Left hindlimb (tissue), 1 donor: ENCODE measurements around the gene NTPCR.

Experiments
- DNase-seq: peaks from one replicate; pipeline ENCODE4 v3.0.0-alpha.2; 2018

Gene NTPCR

GRCh38 chr1:232965124-232965911 lies 14.9 kb downstream of the NTPCR start:
- DNase-seq = no peak

- DNase-seq = no peak
These were observed 15.5 kb downstream of the NTPCR start for GRCh38 chr1:232965912-232966217.

DNA sequence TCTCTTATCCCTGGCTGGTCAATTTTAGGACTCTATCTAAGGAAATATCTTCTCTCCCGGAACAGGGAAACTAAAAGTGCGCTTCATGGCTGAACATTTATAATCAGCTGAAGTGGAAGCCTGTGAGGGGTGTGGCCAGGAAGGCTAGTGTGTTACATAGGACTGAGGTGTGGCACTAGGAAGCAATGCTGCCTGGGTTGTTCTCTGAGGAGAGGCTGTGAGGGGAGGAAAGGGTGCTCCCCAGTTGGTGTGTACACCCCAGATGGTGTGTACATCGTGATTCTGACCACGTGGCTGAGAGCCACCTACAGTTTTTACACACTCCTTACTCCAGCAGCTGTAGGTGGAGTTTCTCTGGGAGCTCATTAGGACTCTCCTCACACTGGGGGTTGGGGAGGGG lies 16.3 kb downstream of the NTPCR start:
- no peak for DNase-seq

GRCh38 chr1:232968391-232968790 lies 18.0 kb downstream of the NTPCR start:
- no peak for DNase-seq

DNA sequence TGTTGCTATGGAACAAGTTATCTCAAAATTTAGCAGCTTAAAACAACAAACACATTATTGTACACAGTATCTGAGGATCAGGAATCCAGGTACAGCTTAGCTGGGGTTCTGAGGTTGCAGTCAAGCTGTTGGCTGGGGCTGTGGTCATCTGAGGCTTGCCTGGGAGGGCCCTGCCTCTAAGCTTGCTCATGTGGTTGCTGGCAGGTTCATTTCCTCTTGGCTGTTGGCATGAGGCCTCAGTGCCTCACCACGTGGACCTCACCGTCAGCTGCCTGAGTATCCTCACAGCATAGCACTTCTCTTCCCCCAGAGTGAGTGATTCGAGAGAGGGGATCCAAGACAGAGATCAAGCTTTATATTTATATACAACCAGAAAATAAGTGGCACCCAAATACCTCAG lies 18.6 kb downstream of the NTPCR start:
- DNase-seq = no peak

GRCh38 chr1:232969799-232970198 lies 19.4 kb downstream of the NTPCR start:
- DNase-seq = no peak

GRCh38 chr1:232970508-232970907 lies 20.1 kb downstream of the NTPCR start:
- DNase-seq = no peak

GRCh38 chr1:232973652-232974611 lies 23.5 kb downstream of the NTPCR start:
- no peak for DNase-seq

- no peak for DNase-seq
These were observed 24.6 kb downstream of the NTPCR start for GRCh38 chr1:232974971-232975370.

DNA sequence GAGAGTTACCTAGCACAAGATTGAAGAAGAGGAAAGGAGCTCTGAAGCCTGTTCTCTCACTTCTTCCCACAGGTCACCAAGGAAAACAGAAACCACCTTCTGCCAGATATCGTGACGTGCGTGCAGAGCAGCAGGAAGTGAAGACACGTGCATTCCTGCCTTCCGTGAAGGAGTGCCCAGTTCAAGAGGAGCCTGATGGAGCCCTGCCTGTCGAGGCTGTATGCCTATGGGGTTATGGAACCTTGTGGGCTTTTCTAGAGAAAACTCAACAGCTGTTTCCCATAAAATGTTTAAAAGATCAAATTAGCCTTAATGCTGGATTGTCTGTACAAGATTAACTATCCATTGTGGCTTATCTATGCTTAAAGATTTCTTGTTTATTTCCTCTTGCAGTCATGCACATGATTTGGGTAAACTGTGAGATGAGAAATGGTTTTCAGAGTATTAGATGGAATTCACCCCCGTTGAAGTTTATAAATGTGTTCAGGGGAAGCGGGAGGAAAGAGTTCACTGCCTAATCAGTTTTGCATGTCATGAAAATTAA lies 27.8 kb downstream of the NTPCR start:
- DNase-seq = no peak

DNA sequence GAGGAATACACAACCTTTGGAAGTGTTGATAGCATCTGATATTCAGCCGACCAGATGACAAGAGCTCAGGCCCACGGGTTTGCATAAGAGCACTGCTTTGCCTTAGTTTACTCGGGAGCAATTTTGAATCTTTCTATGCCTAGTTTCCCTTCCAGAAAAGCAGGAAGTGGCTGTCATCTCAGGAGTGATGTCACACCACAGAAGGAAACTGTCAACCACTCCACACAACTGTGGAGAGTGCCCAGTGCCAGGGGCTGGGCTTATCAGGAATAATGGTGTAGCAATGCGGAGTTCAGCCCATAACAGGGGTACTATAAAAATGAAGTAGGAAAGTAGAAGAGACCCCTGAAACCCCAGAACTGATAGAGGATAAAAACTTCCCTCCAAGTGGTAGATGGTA lies 28.4 kb downstream of the NTPCR start:
- no peak for DNase-seq

DNA sequence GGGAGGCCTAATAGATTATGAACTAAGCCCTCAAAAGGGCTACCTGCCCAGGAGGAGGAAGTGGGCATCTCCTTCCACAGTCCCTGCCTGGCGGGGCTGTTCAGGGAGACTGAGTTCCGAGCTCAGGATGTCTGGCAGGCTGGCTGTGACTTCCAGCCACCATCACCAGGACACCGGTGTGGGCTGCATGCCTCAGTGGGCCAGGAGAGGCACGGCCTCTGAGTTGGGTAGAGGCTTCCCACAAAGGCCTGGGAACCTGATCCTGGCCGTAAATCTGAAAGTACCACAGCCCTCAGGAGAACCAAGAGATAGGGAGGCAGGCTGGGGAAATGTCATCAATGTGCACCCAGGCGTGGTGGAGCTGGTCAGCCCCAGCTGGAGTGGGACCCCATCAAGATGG lies 29.1 kb downstream of the NTPCR start:
- no peak for DNase-seq

DNA sequence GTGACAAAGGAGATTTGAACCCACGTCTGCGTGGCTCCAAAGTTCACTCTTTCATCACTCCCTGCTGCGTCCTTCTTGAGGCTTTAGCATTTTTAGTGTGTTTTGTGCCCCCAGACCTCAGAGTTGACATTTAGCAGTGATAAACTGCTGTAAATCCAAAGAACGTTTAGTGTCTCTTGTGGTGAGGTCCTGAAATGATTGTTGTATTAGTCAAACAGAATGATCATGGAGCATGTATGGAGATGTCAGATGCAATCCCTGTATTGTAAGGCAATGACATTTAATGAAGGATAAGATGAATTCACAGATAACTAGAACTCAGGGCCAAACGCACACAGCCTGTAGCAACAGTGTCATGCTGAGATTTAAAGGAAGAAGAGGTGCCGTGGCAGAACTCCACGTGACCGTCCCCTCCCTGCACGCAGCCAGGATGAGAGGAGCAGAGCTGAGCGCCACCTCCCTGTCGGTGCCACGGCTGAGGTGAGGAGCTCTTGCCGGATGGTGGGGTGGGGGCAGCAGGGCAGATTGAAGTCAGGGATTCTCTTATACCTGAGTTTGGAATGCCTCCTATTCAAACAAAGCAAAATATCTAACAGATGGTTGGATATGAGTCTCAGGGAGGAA lies 30.1 kb downstream of the NTPCR start:
- DNase-seq = no peak

DNA sequence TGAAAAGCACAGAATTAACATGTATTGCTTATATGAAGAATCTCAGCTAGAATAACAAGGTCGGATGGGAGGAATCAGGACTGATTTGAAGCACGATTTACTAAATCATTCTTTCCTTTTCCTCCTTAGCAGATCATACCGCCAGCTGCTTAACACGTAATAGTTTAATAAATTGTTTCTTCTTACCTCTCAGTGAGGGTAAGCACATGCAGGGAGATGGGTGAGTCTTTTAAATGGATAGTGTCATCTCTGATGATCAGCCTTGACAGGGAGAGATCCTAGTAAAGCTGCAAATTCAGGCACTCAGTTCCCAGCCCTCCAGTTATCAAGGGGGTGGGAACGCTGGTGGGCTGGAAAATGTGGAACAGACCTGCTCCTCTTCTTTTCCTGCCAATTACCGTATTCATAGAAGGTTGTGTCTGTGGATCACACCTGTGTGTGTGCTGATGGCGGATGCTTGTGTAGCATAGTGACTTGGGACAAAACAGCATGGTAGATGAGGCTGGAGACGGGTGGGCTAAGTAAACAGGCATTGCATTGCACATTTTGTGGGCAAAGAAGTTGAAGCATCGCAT lies 30.7 kb downstream of the NTPCR start:
- DNase-seq = no peak

DNA sequence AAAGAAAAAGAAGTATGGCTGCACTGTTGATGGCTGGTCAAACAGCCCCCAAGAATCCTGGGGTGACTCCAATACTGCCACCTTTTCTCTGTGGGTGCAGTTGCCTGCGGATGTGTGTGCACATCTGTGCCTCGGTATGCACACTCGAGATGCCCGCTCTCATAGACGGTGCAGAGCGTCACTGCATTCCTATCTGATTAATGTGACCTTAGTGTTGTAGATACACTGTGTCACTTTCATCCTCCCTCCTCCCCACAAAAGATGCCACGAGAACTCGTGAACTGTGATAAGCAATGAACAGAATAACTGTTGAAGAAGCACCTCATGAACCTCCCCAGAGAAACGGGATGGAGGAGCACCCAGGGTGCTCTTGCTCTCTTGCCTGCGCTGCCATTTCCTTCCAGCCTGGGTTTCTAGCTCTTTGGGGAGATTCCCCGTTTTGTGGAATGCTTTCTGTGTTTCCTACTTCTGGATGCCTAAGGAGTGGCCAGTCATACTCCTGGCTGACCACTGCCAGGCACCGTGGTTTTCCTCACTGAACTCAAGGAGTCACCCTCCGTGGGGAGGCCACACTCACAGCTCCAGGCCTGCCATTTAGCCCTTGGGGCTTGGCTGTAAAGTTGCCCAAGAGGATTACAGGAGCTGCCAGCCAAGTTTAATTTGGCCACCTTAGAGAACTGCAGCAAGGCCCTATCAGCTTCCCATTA lies 32.0 kb downstream of the NTPCR start:
- DNase-seq = no peak

- DNase-seq = no peak
These were observed 33.0 kb downstream of the NTPCR start for GRCh38 chr1:232983375-232983774.

- no peak for DNase-seq
These were observed 33.6 kb downstream of the NTPCR start for GRCh38 chr1:232983817-232984567.

DNA sequence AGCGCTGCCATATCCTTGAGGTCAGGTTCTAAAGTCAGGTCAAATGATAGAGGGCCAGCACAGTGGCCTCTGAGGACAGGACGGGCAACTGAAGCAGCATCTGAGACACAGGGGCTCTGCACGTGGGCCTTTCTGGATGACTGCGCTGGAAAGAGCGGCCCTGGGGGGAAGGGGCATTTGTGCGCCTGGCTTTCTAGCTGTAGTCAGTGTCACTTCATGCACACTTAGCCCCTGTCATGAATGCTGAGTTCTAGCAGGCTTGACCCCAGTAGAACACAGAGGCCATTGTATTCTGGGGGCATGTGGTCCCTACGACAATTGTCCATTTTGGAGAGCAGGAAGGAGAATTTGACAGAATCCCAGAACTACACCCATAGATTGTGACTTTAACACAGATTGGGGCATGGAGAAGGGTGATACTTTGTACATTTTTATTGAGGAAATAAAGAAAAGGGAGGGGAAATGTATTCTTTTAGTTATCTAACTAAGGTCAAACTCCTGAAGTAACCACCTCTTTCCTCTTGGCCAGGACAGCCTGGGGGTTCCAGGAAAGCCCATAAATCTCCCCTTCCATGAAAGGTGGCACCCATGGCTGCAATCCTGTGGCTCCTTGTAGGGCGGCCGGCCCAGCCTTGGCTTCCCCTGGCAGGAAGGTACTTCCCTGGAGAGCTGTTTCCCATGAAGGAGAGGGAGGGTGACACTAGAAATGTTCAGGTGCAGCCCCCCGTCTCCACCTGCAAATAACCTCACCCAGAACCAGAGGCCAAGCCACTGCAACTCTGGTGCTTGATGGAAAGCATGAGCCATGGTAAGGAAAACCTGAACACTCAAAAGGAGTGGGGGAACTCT lies 34.4 kb downstream of the NTPCR start:
- DNase-seq = no peak

DNA sequence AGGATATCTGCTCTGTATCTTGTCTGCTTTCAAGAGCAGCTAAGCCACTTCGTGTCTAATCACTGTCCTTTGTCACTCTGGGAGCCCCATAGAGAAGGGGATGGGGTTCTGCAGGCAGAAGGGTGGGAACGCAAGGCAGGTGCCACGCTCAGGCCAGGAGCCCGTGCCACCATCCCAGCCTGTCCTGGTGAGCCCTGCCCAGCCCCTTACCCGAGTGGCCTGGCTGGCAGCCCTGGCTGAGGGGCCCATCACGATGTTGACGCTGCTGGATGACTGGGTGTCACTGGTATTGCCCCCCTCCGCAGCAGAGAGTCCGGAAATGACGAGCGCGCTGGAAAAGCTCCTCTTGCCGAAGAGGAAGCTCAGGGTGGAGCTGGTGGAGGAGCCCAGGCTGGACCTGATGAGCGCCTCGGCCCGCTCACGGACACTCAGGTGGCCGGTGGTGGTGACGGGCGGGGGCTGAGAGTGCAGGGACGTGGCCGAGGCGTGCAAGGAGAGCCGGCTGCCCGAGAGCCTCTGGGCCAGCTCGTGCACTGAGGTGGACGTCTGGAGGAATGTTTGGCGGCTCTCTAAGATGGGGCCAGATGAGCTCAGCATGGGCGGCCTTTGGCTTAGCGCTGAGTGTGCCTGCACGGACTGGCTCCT lies 35.6 kb downstream of the NTPCR start:
- DNase-seq = no peak

DNA sequence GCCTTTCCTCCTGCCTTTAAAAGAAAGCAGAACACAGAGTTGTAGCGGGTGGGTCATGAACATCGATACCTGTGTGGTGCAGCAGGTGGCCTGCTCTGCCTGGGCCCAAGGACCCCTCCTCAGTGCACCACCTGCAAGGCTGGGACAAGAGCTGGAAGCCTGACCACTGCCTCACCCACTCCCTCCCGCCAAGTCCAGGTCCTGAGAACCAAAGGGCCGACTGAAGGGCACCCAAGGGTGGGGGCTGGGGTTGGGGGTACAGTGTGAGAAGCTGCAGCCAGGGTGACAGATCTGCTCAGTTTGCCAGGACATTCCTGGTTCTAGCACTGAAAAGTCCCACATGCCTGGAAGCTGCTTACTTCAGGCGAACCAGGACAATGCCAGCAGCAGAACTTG lies 36.1 kb downstream of the NTPCR start:
- DNase-seq = no peak
